GM19238 (cell line): ENCODE measurements around the gene DTWD2.
"Not testable (repeated sequence)": the region's sequence is repeated elsewhere in the genome, so short reads cannot be mapped to it uniquely, and the experiment has no call there.

Source experiments
- DNase-seq: peaks from one replicate; pipeline ENCODE4 v3.0.0; 2011; ENCODE audit warnings: low spot score; ENCODE audit not compliant: insufficient read length

The DTWD2 gene

DNA sequence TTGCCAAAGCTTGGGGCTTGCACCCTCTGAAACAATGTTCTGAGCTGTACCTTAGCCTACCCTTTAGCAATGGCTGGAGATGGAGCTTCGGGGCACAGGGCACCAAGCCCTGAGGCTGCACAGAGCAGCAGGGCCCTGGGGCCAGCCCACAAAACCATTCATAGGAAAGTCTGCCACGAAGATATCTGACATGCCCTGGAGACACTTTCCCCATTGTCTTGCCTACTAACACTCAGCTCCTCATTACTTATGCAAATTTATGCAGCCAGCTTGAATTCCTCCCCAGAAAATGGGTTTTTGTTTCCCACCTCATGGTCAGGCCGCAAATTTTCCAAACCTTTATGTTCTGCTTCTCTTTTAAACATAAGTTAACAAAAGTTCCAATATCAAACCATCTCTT, 105.7 kb downstream of the DTWD2 start:
- DNase-seq: no peak

DNA sequence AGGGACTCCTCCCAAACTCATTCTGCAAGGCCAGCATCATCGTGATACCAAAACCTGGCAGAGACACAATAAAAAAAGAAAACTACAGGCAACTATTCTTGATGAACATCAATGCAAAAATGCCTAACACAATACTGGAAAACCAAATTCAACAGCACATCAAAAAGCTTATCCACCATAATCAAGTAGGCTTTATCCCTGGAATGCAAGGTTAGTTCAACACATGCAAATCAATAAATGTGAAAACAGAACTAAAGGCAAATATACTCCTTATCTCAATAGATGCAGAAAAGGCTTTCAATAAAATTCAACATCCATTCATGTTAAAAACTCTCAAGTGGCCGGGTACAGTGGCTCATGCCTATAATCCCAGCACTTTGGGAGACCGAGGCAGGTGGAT, 111.5 kb downstream of the DTWD2 start:
- DNase-seq: not testable (repeated sequence)

DNA sequence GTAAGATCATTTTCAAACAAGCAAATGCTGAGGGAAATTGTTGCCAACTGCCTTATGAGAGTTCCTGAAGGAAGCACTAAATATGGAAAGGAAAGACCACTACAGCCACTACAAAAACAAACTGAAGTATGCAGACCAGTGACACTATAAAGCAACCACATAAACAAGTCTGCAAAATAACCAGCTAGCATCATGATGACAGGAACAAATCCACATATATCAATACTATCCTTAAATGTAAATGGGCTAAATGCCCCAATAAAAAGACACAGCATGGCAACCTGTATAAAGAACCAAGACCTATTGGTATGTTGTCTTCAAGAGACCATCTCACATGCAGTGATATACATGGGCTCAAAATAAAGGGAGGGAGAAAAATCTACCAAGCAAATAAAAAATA, 113.2 kb downstream of the DTWD2 start:
- no peak for DNase-seq

DNA sequence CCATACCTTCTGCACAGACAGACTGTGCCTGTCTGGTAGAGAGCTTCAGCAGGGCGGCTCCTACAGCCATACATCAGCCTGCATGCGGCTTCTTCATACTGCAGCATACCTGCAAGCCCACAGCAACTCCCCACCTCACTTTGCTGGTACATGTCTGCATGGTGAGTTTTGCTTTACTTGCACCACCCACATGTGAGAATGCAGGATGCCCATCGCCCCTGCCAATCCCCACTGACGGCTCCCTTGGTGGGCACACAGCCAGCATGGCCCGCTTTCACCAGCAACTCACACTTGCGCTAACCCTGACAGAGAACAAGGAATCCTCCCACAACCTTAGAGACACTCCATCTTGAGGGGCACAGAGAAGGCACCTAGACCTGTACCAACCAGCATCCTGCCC, 114.9 kb downstream of the DTWD2 start:
- no peak for DNase-seq

DNA sequence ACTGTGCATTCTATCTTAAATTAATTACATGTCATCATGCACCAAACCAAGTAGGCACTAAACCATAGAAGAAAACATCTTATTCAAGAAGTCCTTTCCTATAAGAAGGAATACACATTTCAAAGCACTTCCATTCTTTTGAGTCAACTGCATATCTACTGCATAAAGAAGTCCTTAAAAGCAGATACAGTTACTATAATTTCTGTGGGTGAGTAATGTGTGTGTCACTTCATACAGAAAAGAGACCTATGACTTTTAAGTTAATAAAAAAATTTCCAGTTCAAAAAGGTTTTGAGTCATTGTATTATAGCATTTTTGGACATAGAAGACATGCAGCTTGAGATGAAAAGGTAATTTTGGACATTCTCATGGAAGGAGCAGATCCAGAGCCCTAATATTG, 125.0 kb downstream of the DTWD2 start:
- DNase-seq: no peak

DNA sequence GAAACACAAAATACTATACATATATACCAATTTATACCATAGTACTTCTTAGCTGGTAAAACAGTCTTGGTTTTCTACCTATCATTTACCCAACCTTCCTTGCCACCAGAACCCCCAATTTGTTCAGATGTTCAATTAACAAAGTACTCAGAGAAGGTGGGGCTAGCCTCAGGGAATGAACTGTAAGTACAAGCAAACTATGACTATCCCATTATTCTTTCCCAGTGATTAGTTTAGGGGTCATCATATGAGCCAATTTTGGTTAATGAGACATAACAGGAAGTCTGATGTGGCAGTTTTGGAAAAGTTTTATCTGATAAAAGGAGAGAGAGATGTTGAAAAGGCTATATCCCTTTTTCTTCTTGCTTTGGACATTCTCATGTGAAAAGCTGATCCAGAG, 125.8 kb downstream of the DTWD2 start:
- no peak for DNase-seq

DNA sequence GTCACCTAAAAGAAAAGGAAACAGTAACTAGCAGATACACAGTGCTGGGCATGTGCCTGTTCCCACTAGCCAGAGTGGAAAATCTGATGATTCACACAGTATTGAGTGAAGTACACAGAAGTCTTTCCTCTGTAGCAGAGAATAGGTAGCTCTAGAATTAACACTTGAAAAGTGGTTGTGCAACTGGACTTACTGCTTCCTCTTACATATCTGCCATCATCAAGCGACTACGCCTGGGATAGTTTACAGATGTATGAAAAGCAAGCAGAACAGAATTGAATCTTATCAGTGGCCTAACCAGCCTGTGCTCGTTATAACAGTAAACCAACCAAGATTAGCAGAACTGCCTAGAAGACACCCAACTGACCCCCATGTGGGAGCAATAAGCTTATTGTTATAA, 130.6 kb downstream of the DTWD2 start:
- no peak for DNase-seq

DNA sequence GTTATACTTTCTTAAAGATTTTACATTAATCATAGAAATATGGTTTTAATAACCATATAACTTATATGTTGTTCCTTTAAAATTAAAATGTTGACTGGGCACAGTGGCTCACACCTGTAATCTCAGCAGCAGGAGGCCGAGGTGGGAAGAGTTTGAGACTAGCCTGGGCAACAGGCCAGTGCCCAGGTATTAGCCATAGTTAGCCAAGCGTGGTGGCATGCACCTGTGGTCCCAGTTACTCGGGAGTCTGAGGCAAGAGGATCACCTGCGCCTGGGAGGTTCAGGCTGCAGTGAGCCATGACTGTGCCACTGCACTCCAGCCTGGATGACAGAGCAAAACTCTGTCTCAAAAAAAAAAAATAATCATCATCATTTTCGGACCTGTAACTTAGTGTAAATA, 133.5 kb downstream of the DTWD2 start:
- DNase-seq: no peak

DNA sequence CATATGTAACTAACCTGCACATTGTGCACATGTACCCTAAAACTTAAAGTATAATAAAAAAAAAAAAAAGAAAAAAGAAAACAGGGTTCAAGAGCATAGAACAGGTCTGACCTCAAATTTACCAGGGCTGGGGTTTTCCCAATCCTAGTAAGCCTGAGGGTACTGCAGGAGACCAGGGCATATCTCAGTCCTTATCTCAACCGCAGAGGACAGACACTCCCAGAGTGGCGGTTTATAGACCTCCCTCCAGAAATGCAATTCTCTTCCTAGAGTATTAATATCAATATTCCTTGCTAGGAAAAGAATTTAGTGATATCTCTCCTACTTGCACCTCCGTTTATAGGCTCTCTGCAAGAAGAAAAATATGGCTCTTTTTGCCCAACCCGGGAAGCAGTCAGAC, 136.6 kb downstream of the DTWD2 start:
- DNase-seq: not testable (repeated sequence)

DNA sequence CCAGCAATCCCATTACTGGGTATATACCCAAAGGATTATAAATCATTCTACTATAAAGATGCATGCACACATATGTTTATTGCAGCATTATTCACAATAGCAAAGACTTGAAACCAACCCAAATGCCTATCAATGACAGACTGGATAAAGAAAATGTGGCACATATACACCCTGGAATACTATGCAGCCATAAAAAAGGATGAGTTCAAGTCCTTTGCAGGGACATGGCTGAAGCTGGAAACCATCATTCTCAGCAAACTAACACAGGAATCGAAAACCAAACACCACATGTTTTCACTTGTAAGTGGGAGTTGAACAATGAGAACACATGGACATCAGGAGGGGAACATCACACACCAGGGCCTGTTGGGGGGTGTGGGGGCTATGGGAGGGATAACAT, 138.8 kb downstream of the DTWD2 start:
- not testable (repeated sequence) for DNase-seq

DNA sequence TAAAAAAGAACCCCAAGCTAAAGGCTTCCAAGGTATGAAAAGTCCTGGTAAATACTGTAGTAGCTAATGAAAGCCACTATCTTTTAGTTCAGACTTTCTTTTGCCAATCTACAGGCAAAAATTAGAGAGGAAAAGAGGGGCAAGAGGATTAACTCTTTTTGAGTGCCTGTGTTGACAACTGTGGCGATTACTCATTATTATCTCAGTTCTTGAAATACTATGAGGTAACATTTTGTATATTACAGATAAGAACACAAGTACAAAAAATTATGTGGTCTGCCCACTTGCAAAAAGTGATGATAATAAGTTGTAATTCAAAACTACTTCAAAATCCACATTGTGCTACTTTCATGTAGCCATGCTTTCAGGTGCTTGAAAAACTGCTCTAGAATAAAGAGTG, 144.0 kb downstream of the DTWD2 start:
- DNase-seq: no peak

DNA sequence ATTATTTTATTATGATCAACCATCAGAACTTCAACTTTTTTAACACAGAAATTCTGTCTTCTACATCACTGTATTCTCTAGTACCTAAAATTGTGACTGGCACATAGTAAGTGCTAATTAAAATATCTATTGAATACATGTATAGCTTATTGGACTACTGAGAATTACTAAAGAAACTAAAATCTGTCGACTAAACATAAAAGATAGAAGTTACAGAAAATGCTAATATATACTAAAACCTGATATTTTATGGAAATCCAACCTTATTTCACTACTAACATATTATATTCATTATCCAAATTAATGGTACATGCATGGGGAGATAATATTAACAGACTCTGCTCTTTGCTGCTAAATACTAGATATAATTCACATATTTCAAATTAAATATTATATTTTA, 153.6 kb downstream of the DTWD2 start:
- no peak for DNase-seq

DNA sequence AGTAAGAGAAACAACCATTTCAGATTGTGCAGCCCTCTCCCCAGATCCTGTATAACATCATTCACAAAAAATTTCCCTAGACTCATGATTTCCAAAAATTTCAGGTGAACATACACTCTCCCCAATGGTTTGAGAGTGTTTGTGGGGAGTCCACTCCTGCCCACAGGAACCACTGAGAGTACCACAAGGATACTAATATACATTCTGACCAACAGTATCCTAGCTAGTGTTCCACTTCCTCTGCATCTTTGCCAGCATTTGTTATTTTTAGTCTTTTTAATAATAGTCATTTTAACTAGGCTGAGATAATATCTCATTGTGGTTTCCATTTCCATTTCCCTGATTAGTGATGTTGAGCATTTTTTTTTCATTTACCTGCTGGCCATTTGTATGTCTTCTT, 155.4 kb downstream of the DTWD2 start:
- no peak for DNase-seq

DNA sequence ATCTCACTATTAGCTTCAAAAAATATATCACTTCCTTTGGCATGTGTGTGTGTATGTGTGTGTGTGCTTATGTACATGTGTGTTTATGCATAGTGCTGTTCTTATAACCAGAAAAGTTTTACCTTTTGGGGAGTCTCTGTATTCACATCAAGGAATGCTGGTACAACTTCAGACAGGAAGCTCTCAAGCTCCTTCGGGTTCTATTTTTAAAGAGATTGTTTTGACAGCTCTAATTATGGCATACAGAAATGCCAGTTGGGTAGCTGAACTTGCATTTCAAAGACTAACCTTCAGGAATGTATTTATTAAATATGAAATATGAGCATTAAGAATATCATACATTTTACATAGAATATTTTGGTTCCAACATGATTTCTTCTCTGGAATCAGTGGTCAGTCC, 163.1 kb downstream of the DTWD2 start:
- DNase-seq: no peak

DNA sequence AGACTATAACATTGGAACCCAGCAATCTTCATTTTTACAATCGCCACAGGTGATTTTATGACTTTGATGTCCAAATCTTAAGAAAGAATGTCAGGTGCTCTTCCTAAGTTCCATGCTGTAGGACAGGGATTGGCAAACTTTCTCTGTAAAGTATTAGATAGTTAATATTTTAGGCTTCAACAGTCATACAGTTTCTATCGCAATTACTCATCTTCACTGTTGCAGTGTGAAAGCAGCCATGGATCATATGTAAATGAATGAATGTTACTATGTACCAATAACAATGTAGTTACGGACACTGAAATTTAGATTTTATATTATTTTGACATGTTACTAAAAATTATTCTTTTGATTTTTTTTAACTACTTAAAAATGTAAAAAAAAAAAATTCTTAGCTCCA, 169.7 kb downstream of the DTWD2 start:
- no peak for DNase-seq

DNA sequence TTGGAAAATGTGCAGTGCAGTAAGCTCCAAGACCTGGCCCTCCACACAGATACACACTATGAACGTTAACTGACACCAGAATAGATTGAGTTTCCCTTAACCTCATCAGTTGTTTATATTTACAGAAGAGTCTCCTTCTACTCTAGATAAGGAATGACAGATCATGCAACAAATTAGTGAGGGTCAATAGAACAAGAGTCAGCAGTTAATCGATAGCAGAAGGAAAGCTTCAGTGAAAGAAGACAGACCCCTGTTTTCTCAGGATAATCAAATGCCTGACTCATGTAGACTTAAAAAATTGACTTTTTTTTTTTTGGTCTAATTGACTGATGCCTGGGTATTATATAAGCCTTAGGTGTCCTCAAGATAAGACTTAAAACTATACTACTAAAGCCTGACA, 179.9 kb downstream of the DTWD2 start:
- DNase-seq: no peak

DNA sequence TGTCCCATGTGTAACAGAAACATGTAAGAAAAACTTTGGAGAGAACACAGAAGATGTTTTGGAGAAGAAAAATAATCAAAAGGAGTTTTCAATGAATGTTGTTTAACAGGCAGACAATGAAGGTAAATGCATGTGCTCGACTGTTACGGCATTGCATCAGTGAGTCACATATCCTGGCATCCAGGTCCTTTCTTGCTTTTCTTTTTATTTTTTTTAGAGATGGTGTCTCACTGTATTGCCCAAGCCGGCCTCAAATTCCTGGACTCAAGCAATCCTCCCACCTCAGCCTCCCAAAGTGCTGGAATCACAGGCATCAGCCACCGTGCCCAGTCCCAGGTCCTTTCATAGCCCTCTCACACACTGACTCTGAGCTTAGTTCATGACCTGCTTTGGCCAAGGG, 181.8 kb downstream of the DTWD2 start:
- no peak for DNase-seq

DNA sequence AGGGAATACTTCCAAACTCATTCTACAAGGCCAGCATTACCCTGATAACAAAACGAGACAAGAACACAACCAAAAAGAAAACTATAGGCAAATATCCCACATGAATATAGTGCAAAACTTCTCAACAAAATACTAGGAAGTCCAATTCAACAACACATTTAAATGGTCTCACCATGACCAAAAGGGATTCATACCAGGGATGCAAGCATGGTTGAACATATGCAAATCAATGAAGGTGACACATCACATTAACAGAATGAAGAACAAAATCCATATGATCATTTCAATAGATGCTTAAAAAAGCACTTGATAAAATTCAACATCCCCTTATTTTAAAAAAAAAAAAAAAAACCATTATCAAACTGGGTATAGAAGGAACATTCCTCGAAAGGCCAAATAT, 186.0 kb downstream of the DTWD2 start:
- no peak for DNase-seq

DNA sequence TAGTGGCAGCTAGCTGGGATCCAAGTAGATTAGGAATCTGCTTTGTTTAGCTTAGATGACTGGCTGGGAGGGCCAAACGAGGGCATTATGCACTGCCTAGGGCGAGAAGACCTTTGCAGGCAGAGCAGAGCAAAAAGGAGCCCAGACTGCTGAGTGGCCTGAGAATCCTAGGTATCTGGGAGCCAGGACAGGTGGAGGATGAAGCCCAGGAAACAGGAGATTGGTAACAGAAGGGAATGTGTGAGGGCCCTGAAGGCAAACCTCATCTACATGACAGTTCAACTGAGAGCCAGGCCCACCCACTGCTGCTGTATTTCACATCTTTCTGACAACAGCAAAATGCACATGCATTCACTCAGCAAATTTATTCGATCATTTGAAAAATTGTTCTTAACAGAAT, 192.3 kb downstream of the DTWD2 start:
- DNase-seq: no peak

DNA sequence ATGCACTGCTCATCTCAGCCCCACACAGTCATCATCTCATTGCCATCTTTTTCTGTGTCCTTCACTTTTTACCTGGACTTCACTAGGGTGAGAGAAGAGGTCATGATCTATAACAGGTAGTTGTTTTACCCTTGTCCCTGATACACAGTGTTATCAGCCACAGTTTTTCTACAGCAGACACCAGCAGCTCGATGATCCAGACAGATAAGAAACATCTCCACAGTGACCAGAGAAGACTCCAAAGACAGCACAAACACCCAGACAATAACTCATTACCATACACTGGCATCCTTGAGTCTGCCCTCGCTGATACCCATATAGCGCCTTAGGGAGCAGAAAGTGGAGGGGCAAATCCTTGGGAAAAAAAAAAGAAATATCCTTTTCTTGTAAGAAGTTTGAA, 194.1 kb downstream of the DTWD2 start:
- DNase-seq: no peak

DNA sequence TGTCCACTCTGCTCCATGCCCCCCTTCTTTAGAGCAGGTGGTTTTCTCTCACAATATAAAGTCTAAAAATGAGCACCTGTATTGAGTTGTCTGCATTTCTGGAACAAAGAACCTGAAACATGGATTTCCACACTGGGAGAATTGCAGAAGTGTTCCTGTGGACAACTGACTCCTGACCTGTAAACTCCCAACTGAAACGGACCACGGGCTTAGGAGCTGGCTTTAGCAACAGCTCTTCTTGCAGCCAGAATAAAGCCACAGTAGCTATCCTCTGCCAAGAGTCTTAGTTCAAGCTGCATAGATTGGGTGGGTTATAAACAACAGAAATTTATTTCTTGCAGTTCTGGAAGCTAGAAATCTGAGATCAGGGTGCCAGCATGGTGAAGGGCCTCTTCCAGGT, 194.7 kb downstream of the DTWD2 start:
- DNase-seq: no peak

DNA sequence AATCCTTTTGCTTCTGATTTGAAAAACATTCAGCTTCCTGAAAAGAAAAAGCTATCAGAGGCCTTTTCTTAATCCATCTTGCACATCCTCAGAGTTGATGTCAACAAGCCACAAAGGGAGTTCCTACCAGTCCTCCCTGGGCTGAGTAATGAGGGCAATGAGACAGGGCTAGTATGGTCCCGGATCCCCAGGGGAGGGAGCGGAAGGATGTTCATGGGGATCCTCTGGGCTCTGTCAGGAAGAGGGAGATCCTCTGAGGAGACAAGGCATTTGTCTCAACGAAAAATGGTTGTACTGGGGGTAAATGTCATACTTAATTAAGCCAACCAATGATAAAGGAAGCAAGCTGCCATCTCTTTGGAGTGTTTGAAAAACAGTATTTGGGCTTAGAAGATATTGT, 195.3 kb downstream of the DTWD2 start:
- DNase-seq: no peak

DNA sequence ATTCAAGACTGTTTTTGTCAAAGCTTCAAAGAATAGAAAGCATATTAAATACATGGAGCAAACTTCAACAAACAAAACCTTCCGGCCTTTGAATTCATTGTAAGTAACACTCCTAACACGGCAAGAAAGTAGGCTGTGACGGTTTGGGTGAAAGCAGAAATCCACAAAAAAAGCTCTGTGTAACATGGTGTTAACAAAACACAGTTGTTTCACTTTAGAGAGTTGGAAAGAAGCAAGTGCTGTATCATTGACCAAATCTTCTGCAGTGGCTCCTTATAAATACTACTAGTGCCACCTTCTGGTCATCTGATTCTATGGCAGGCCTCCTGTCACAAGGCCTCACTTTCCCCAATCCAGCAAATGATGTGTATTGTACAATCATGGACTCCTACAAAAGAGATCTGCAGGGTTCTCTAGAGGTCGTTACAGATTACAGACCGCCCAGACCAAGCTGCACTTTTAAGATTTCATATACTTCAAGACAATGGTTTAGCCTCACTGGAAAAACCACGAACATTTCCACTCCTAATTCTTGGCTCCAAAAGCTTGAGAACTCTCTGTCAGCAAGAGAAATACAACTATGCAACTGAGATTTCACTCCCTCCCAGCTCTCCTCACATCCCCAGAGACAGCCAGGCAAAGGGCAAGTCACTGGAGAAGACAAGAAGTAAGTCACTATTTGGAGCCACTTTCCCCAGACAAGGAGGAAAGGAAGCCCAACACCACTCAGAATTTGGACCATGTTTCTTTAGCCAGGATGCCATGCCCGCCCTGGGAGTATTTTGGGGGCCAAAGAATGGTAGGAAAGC, 196.2 kb downstream of the DTWD2 start:
- DNase-seq: peak; percentile 19

DNA sequence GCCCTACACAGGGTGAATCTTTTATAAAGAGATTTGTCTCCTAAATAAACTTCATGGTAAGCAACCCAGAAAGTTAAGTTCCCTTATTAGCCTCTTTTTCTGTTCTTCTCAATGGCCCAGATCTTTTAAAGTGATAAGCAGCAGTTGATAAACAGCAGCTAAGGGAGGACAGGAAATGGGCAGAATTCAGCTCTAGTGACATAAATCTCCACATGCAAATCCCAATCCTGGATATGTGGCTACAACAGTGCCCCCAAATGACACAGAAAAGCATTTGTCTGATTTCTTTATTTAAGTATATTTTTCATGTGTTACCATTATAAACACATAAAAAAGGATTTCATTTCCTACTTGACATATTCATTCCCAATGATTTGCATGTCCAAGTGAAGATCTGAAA, 199.0 kb downstream of the DTWD2 start:
- DNase-seq: no peak
